Measurements from ENCODE around the gene TPD52L1.

TPD52L1 gene

GRCh38 chr6:125193208-125193607 lies 39.6 kb downstream of the TPD52L1 start:
- TF ChIP-seq CTCF (IDR thresholded peaks at IDR 0.05; ENCODE audit: insufficient read depth, low read depth, low read length, missing control alignments), result no peak
- H3K4me3 ChIP-seq (ENCODE audit: low read depth, low read length), result no peak overlapping the region
- no peak for DNase-seq (ENCODE audit: low read depth)

- no peak overlapping the region for H3K4me3 ChIP-seq (ENCODE audit: low read depth, low read length)
- no peak for DNase-seq (ENCODE audit: low read depth)
Observed at GRCh38 chr6:125194941-125195340, 41.4 kb downstream of the TPD52L1 start.

GRCh38 chr6:125195526-125195925 lies 42.0 kb downstream of the TPD52L1 start:
- DNase-seq (ENCODE audit: low read depth), result no peak
- no peak for TF ChIP-seq CTCF (IDR thresholded peaks at IDR 0.05; ENCODE audit: insufficient read depth, low read depth, low read length, missing control alignments)
- no peak overlapping the region for H3K4me3 ChIP-seq (ENCODE audit: low read depth, low read length)

More at GRCh38 chr6:125194941-125195340, 41.4 kb downstream of the TPD52L1 start:
- TF ChIP-seq CTCF (IDR thresholded peaks at IDR 0.05; ENCODE audit: insufficient read depth, low read depth, low read length, missing control alignments), result no peak

- H3K4me3 ChIP-seq (ENCODE audit: low read depth, low read length), result no peak overlapping the region
- no peak for TF ChIP-seq CTCF (IDR thresholded peaks at IDR 0.05; ENCODE audit: insufficient read depth, low read depth, low read length, missing control alignments)
- no peak for DNase-seq (ENCODE audit: low read depth)
Observed at GRCh38 chr6:125196613-125197012, 43.0 kb downstream of the TPD52L1 start.

GRCh38 chr6:125197795-125198269 lies 44.3 kb downstream of the TPD52L1 start:
- DNase-seq (ENCODE audit: low read depth), result no peak
- TF ChIP-seq CTCF (IDR thresholded peaks at IDR 0.05; ENCODE audit: insufficient read depth, low read depth, low read length, missing control alignments), result no peak
- H3K4me3 ChIP-seq (ENCODE audit: low read depth, low read length), result no peak overlapping the region

GRCh38 chr6:125198398-125198937 lies 44.9 kb downstream of the TPD52L1 start:
- TF ChIP-seq CTCF (IDR thresholded peaks at IDR 0.05; ENCODE audit: insufficient read depth, low read depth, low read length, missing control alignments), result no peak
- no peak overlapping the region for H3K4me3 ChIP-seq (ENCODE audit: low read depth, low read length)
- no peak for DNase-seq (ENCODE audit: low read depth)

GRCh38 chr6:125200941-125201340 lies 47.4 kb downstream of the TPD52L1 start:
- H3K4me3 ChIP-seq (ENCODE audit: low read depth, low read length), result no peak overlapping the region
- TF ChIP-seq CTCF (IDR thresholded peaks at IDR 0.05; ENCODE audit: insufficient read depth, low read depth, low read length, missing control alignments), result no peak

More at GRCh38 chr6:125200941-125201340, 47.4 kb downstream of the TPD52L1 start:
- DNase-seq (ENCODE audit: low read depth), result no peak

Data from GM12865 (cell line).